ENCODE results near the gene SIK3.

Gene SIK3

DNA sequence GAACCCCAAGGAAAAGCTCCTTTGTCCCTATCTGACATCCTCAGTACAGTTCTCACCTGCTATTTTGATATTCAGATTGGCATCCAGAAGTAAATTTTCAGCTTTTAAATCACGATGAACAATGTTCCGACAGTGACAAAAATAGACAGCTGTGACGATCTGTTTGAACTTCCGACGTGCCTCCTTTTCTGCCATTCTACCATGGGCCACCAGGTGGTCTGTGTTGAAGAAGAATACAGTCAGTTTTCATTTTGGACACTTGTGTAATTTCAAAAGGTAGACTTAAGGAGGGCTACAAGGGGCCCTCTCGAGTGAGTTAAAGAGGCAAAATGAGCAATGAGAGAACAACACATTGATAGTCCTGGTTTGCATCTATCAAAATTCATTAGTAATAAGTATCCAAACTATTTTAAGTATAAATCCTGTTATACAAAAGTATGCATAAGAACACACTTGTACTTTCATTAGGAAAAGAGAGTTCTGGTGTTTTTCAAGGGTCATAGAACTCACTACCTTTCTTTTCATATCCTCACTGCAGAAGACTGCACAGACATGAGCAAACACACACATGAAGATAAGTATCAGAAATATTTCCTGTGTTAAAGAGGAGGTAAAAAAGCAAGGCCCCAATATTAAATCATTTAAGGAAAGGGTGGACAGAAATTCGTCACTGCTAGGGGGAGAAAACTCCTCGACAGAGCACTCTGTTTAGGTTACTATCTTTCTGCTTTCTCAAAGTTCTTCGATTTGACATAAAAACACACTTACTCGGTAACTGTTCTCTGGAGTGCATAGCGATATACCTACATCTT, 170.9 kb downstream of the SIK3 start:
- no peak overlapping the region for H3K4me3 ChIP-seq (ENCODE audit: low read depth, low read length)
- TF ChIP-seq, protein P1, sequence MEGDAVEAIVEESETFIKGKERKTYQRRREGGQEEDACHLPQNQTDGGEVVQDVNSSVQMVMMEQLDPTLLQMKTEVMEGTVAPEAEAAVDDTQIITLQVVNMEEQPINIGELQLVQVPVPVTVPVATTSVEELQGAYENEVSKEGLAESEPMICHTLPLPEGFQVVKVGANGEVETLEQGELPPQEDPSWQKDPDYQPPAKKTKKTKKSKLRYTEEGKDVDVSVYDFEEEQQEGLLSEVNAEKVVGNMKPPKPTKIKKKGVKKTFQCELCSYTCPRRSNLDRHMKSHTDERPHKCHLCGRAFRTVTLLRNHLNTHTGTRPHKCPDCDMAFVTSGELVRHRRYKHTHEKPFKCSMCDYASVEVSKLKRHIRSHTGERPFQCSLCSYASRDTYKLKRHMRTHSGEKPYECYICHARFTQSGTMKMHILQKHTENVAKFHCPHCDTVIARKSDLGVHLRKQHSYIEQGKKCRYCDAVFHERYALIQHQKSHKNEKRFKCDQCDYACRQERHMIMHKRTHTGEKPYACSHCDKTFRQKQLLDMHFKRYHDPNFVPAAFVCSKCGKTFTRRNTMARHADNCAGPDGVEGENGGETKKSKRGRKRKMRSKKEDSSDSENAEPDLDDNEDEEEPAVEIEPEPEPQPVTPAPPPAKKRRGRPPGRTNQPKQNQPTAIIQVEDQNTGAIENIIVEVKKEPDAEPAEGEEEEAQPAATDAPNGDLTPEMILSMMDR (IDR thresholded peaks at IDR 0.05; ENCODE audit: low read depth, low read length, missing control alignments): peak; percentile 30
- DNase-seq (ENCODE audit: low read depth): no peak

DNA sequence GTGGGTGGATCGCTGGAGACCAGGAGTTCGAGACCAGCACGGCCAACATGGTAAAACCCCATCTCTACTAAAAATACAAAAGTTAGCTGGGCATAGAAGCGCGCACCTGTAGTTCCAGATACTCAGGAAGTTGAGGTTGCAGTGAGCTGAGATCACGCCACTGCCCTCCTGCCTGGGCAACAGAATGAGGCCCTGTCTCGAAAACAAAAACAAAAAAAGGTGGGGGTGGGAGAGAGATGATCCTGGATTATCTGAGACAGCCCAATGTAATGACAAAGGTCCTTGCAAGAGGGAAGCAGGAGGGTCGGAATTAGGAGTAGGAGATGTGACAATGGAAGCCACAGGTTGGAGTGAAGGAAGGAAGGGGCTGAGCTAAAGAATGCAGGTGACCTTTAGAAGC, 173.2 kb downstream of the SIK3 start:
- peak; percentile 18 for DNase-seq (ENCODE audit: low read depth)
- TF ChIP-seq, protein P1 (IDR thresholded peaks at IDR 0.05; ENCODE audit: low read depth, low read length, missing control alignments): no peak
- H3K4me3 ChIP-seq (ENCODE audit: low read depth, low read length): no peak overlapping the region; the same call in 1 of the 2 replicates

DNA sequence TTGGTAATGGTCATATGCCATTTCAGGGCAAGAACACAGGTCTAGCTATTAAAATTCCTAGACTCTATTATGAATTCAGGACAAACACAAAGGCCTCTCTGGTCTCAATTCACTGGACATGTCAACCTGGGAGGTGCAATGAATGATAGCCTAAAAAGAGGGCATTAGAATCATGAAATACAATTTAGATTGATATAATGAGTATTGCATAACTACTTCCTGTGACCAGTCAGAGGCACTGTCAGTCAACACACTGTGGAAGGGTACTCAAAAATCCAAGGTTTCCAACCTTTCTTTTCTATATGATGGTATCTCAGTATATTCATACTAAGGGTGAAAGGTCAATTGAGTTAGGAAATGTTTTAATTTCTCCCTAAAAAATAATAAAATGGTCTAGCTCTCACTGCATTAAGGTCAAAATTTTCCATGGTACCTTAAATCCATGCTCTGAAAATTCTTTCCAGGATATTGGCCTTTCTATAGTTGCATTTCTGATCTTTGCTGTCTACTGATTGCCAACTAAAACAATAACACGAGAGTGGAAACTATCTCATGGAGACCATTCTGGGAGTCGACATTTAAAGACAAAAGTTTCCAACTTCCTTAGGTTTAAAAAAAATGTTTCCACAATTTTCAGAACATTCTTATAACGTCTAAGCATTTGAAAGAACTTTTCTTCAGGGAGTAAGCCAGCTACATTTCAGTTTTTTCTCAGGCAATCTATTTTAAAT, 179.1 kb downstream of the SIK3 start:
- no peak for DNase-seq (ENCODE audit: low read depth)
- TF ChIP-seq, protein P1 (IDR thresholded peaks at IDR 0.05; ENCODE audit: low read depth, low read length, missing control alignments): no peak
- H3K4me3 ChIP-seq (ENCODE audit: low read depth, low read length): no peak overlapping the region

DNA sequence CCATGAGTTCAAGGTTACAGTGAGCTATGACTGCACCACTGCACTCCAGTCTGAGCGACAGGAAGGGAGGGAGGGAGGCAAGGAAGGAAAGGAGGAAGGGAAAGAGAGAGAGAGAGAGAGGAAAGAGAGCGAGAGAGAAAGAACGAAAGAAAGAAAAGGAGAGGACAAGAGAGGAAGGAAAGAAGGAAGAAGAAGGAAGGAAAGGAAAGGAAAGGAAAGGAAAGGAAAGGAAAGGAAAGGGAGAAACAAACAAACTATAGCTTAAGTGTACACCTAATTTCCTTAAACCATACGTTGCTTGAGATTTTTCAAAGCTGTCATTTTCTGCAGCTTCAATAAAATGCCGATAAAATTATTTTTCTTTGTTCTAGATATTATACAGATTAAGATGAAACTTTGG, 180.6 kb downstream of the SIK3 start:
- no peak overlapping the region for H3K4me3 ChIP-seq (ENCODE audit: low read depth, low read length)
- DNase-seq (ENCODE audit: low read depth): no peak
- TF ChIP-seq, protein P1 (IDR thresholded peaks at IDR 0.05; ENCODE audit: low read depth, low read length, missing control alignments): no peak

DNA sequence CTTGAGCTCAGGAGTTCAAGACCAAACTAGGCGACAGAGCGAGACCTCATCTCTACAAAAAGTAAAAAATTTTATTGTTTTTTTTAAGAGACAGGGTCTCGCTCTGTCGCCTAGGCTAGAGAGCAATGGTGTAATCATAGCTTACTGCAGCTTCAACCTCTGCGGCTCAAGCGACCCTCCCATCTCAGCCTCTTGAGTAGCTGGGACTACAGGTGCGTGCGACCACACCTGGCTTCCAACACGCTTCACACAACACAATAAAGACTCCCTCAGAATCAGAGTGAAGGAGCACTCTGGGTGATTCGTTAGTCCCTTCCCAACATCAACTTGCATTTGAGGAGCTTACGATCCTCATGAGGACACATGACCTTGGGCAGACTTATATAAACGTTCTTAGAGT, 181.3 kb downstream of the SIK3 start:
- TF ChIP-seq, protein P1 (IDR thresholded peaks at IDR 0.05; ENCODE audit: low read depth, low read length, missing control alignments): no peak
- H3K4me3 ChIP-seq (ENCODE audit: low read depth, low read length): no peak overlapping the region
- no peak for DNase-seq (ENCODE audit: low read depth)

DNA sequence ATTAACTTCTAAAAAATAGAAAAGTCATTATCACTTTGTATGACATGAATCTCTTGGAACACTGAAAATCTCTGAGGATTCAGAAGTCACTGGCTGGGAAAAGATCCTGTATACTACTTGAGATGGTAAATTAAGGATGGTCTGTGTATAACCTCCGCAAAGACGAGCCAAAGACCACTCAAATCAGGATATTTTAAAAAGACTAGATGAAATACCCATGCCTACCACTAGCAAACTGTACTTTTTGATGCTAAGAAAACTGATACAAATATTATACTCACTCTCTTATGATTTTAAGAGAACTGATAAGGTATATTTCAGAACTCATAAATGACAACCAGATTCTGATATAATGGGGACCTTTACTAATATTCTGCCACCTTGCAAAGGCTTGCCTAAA, 182.2 kb downstream of the SIK3 start:
- no peak overlapping the region for H3K4me3 ChIP-seq (ENCODE audit: low read depth, low read length)
- no peak for DNase-seq (ENCODE audit: low read depth)
- TF ChIP-seq, protein P1 (IDR thresholded peaks at IDR 0.05; ENCODE audit: low read depth, low read length, missing control alignments): no peak
